GM15510 (cell line): ENCODE data around the gene RPGRIP1L.

ENCODE experiments used
- POLR2A ChIP-seq: IDR thresholded peaks from 3 replicates; pipeline ENCODE4 v1.6.1; 2011; ENCODE audit warnings: borderline replicate concordance; ENCODE audit not compliant: insufficient read length; ENCODE audit errors: extremely low read depth

Gene RPGRIP1L

GRCh38 chr16:53631236-53632025, 72.2 kb downstream of the RPGRIP1L start:
- TF ChIP-seq POLR2A = no peak

DNA sequence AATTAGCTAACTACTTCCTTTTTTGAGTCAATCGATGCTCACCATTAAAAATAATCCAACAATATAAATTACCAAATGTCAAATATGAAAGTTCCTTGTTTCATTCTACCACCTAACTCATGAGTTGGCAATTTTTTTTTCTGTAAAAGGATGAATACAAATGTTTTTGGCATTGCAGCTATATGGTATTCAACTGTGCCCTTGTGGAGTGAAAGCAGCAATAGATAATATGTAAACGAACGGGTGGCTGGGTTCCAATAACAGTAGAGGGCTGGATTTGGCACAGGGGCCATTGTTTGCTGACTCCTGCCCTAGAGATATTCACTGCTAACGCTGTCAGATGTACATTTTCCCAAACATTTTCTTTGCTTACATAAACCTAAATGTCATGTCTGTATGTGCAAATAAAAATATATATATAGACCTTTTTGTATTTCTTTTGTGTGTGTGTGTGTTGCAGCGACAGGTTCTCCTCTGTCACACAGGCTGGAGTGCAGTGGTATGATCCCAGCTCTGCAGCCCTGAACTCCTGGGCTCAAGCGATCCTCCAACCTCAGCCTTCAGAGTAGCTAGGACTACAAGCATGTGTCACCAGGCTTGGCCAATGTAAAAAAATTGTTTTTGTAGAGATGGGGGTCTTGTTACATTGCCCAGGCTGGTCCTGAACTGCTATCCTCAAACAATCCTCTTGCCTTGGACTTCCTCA, 73.9 kb downstream of the RPGRIP1L start:
- TF ChIP-seq POLR2A = no peak

GRCh38 chr16:53629151-53629550, 74.5 kb downstream of the RPGRIP1L start:
- no peak for TF ChIP-seq POLR2A

- no peak for TF ChIP-seq POLR2A
Measured at GRCh38 chr16:53626811-53627210, 76.8 kb downstream of the RPGRIP1L start.

DNA sequence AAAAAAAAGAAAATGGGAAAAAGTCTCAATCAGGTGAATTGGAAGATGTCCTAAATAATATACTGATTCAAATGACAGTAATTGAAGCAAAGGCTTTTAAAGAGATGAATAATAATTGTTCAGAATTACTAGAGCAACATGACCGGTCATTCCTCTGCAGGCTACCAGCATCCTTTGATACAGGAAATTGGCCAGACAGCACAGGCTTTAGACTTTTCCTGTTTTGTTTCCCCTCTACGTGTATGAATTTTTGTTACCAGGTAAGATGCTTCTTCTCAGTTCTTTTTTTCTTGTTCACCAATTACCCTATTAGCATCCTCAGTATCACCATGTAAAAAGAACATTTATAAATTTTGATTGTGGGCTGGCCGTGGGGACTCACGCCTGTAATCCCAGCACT, 77.5 kb downstream of the RPGRIP1L start:
- TF ChIP-seq POLR2A = no peak

DNA sequence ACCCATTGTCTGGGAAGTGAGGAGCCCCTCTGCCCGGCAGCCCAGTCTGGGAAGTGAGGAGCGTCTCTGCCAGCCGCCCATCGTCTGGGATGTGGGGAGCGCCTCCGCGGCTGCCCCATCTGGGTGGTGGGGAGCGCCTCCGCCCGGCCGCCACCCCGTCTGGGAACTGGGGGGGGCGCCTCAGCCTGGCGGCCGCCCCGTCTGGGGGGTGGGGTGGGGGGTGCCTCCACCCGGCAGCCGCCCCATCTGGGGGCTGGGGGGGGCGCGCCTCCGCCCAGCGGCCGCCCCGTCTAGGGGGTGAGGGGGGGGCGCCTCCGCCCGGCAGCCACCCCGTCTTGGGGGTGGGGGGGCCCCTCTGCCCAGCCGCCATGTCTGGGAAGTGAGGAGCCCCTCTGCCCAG, 78.4 kb downstream of the RPGRIP1L start:
- no peak for TF ChIP-seq POLR2A

DNA sequence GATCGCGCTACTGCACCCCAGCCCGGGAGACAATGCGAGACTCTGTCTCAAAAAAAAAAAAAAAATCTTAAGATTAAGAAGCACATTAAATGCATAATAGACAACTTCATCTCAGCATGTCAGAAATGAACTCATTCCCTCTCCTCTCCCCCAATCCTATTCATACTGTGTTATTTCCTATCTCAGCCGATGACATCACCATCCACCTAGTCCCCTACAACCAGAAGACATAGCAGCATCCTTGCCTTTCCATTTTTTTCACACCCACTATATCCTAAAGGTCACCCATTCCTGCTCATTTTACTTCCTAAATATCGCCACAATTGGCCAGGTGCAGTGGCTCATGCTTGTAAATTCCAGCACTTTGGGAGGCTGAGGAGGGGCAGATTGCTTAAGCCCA, 81.3 kb downstream of the RPGRIP1L start:
- no peak for TF ChIP-seq POLR2A

DNA sequence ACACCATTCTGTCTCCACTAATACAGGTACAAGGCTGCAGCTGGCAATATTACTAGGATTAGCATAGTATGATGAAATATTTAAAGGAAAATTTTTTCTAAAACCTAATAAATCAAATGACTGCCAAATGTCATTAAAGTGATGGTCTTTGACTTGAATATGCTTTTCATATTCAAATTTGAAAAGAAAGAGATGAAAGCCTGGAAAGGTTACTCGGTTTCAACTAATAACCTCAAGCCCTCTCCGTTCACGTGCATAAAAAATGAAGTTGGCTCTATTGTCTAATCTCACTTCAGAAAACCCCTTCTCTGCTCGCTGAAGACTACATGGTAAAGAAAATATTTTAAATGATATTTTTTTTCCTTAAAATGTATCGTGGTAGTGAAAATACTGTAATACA, 83.2 kb downstream of the RPGRIP1L start:
- TF ChIP-seq POLR2A = no peak

DNA sequence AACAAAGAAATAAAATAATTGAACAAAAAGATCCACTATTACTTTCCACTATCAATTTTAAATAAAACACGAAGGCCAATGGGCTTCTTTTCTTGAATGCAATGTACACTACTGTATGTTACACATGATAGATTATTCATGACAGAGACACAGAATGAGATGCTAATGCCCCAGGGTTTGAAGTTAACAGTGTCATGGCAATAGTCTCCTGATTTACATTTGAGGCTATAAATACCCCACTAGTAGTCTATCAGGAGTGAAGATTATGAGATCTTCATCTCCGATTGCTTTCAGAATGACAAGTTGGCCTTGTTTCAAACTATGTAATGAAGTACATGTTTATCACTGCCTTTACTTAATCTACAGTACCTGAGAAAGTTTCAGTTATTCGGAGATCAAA, 84.4 kb downstream of the RPGRIP1L start:
- TF ChIP-seq POLR2A = no peak

DNA sequence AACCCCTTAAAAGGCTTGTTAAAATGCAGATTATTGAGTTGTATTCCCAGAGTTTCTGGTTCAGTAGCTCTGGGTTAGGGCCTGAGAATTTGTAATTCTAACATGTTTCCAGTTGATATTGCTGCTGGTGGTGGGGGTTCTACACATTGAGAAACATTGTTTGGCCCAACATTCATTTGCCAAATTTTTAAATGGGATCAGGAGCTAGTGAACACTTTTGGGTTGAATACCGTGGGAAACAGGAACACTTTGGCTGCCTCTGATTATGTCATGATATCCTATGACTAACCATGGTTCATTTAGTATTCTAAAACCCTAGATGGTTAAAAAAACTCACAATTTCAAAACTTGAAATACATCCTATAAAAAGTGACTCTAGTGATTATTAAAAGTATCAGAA, 89.3 kb downstream of the RPGRIP1L start:
- TF ChIP-seq POLR2A = no peak

DNA sequence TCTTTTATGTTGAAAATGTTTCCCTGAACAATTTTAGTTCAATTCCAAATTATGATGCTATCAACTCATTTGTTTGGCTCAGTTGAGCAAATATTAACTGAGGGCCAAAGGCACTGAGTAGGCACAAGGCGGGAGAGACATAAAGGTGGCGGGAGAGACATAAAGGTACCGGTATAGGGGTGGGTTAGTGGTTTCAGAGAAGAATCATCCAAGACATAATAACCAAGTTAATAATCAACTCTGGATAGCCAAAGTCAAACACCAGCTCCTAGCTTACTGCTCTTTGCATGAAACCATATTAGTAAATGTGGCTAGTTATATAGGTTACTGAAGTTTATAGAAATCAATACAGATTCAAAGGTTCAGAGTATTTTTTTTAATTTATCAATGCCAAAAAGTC, 91.7 kb downstream of the RPGRIP1L start:
- no peak for TF ChIP-seq POLR2A

- TF ChIP-seq POLR2A = no peak
Measured at GRCh38 chr16:53611179-53611696, 92.4 kb downstream of the RPGRIP1L start.

- TF ChIP-seq POLR2A = no peak
Measured at GRCh38 chr16:53609536-53609935, 94.1 kb downstream of the RPGRIP1L start.

- TF ChIP-seq POLR2A = no peak
Measured at GRCh38 chr16:53608094-53608493, 95.6 kb downstream of the RPGRIP1L start.

DNA sequence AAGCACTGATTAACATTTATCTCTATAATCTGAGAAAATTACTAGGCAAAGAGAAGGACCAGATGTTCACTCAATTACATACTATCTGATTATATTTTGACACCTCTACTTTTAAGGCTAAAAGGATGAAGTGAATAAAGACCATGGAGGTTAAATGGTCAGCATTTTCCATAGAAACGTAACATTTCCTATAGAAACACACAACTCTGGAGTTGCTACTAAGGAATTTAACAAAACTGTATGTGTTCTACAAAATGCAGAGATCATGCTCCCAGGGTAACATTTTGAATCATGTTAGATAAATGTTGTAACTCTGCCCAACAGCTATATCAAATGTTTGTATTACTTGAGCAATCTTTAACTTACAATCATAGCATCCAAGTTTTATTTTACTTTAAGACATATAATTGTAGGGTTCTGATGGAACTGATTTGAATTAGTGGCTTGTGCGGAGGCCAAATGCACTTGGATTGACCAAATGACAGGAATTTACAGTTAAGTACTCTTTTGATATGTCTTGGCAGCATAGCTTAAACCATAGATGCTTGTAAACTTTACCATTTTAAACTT, 97.7 kb downstream of the RPGRIP1L start:
- TF ChIP-seq POLR2A = no peak
